Ramos (cell line): Measurements from ENCODE around the gene SPTLC1.
"Not testable (repeated sequence)": the region's sequence is repeated elsewhere in the genome, so short reads cannot be mapped to it uniquely, and the experiment has no call there.

Source experiments
- in situ Hi-C: fragments of 300-500 bp; cut with MboI; formaldehyde crosslinking; loops from one replicate; pipeline ENCODE4 v1.14.3; 2022; ENCODE audit warnings: low sequenced_read_pairs; ENCODE audit not compliant: unreplicated experiment

Gene SPTLC1

DNA sequence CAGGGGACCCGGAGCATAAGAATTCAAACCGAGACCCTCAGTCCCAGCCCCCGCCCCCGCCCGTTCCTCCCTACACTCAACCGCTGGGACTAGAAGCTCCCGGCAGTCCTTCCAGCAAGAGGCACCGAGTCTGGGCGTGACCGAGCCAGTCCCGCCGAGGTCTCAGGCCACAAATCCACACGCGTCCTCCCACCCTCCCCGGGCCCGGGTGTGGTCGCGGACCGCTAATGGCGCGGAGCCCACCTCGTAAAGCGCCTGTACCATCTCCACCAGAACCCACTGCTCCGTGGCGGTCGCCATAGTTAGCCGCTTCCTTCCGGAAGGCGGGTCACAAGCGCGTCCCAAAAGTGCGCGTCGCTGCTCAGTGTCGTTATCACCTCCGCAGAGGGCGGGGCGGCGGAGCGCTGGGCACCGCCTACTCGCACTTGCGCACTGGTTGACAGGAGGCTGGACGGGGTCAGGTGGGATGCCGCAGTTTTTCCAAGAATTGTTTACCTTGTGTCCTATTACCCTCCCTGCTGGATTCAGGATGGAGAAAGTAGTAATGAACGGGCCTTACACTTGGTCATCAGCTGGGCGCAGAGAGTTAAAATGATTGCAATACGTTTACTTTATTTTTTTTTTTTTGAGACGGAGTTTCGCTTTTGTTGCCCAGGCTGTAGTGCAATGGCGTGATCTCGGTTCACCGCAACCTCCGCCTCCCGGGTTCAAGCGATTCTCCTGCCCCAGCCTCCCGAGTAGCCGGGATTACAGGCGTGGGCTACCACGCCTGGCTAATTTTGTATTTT is at the start of gene SPTLC1:
Gene SPTLC1 (minus strand): TSS at position 343 of the 788 bp plus-strand sequence. CDS start 43 bp downstream, at position 300.
- in situ Hi-C loops, result no loop called here

DNA sequence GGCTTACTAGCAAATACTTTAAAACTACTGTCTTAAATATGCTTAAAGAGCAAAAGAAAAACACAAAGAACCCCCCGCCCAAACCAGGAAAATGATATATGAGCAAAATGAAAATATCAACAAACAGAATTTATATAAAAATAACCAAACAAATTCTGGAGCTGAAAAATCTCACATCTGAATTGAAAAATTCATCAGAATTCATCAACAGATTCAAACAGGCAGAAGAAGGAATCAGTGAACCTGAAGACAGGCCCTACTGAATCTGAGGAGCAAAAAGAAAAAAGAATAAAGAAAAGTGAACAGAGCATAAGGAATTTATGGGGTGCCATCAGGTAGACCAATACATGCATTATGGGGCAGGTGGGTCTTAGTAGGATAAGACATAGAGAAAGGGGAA is 49.8 kb upstream of the SPTLC1 start:
- in situ Hi-C loops, result no loop called here

DNA sequence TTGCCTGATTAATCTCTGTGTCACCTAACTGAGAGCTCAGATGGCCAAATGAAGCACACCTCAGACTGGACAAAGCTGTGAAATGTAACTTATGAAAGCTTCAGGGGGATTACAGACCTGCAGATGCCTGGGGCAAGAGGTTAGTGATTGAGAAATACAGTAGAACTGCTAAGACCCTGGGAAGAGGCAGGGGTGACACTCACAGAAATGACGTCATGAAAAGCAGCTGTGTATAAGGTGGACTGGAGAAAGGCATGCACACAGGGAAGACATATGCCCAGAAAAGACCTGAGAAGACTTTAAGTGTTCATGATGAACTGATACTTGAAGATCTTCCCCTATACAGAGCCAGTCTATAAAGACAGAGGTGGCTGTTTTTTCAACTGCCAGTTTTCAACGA is 49.3 kb upstream of the SPTLC1 start:
- in situ Hi-C loops, result no loop called here

GRCh38 chr9:92163276-92163675 is 48.1 kb upstream of the SPTLC1 start:
- in situ Hi-C loops, result no loop called here

DNA sequence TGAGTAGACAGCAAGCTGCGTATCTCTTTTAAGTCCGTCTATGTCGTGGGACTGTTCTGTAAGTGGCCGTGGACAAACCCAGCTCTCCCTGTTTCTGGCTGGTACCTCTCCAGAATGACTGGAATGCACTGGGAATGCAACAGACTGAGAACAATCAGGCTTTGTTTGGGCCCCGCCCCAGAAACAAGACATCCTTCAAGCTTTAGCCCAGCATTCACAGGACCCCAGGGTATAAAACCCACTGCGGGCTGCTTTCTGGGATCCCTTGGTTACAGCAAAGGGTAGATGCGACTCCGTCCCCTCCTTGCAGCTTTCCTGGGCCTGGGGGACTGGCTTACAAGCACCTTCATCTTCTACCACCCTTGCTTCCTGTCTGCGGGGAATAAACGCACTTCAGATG is 45.6 kb upstream of the SPTLC1 start:
- in situ Hi-C loops, result no loop called here

GRCh38 chr9:92159058-92159457 is 43.8 kb upstream of the SPTLC1 start:
- in situ Hi-C loops, result no loop called here

- in situ Hi-C loops, result no loop called here
Measured at GRCh38 chr9:92158097-92158601, 42.9 kb upstream of the SPTLC1 start.

- in situ Hi-C loops, result not testable (repeated sequence)
Measured at GRCh38 chr9:92155736-92156135, 40.5 kb upstream of the SPTLC1 start.

DNA sequence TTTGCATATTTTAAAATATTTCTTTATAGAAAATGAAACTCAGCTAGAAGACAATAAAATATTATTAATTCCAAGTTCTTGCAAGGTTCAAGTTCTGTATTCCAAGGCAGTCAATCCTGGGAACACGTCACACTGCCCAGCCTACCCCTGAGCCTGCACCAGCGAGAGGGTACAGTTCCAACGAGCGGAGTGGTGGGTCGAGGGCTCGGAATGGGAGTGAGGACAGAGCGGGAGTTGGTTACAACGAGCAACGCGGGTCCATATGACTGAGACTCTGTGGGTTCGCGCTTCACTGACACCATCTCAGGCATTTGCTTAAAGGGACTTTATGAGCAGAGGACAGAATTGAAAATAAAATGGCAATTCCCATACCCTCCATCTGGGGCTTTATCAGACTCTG is 40.0 kb upstream of the SPTLC1 start:
- in situ Hi-C loops, result no loop called here

- in situ Hi-C loops, result not testable (repeated sequence)
Measured at GRCh38 chr9:92153466-92154415, 38.5 kb upstream of the SPTLC1 start.

DNA sequence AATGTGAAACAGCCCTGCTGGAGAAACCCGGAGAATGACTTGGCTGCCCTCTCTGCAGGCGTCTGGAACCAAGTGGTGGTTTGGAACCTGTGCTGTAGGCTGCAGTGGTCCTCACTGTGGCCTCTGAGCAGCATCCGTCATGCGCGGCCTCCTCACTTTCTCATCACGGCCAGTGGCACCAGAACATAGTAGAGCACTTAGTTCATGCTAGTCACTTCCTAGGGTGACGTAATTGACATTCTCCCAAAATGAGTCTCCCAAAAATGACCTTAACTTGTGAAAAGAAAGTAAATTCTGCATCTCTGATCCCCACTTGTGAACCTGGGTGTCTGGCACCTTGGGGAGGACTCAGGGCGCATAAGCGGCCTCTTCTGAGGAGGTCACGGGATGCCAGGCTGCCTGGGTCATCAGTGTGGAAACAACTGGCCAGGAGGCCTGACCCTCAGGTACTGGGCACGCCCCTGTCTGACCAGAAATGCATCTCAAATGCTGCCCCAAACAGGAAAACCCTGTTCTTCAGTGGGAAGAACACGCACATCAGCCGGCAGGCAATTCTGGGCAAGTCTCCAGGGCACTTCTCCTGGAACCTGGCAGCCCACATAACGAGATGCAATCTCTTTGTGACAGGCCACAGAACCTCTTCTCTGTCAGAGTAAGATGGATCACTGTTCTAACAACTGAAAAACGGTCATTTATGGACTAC is 36.6 kb upstream of the SPTLC1 start:
- in situ Hi-C loops, result no loop called here

DNA sequence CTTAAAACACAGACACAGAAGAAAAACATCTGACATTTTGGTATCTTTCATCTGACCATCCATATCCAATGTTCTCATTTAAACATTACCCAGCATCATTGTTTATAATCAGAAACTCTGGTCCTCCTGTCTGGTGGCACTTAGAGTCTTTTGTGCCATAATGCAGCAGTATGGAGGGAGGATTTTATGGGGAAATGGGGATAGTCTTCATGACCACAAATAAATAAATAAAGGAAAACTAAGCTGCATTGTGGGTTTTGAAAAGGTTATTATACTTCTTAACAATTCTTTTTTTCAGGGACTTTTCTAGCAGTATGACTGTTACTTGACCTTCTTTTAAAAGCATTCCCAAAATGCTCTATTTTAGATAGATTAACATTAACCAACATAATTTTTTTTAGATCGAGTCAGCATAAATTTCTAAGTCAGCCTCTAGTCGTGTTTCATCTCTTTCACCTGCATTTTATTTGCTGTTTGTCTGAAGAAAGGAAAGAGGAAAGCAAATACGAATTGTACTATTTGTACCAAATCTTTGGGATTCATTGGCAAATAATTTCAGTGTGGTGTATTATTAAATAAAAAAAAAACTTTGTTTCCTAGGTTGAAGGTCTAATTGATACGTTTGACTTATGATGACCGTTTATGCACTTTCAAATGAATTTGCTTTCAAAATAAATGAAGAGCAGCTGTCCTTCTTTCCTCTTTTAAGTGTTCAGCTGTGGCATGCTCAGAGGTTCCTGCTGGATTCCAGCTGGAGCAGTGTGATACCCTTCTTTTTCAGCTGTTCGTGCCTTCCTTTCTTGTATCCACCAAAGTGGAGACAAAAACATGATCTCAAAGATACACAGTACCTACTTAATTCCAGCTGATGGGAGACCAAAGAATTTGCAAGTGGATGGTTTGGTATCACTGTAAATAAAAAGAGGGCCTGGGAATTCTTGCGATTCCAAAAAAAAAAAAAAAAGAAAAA is 35.6 kb upstream of the SPTLC1 start:
- in situ Hi-C loops, result not testable (repeated sequence)

GRCh38 chr9:92147852-92148180 is 32.6 kb upstream of the SPTLC1 start:
- in situ Hi-C loops, result no loop called here

DNA sequence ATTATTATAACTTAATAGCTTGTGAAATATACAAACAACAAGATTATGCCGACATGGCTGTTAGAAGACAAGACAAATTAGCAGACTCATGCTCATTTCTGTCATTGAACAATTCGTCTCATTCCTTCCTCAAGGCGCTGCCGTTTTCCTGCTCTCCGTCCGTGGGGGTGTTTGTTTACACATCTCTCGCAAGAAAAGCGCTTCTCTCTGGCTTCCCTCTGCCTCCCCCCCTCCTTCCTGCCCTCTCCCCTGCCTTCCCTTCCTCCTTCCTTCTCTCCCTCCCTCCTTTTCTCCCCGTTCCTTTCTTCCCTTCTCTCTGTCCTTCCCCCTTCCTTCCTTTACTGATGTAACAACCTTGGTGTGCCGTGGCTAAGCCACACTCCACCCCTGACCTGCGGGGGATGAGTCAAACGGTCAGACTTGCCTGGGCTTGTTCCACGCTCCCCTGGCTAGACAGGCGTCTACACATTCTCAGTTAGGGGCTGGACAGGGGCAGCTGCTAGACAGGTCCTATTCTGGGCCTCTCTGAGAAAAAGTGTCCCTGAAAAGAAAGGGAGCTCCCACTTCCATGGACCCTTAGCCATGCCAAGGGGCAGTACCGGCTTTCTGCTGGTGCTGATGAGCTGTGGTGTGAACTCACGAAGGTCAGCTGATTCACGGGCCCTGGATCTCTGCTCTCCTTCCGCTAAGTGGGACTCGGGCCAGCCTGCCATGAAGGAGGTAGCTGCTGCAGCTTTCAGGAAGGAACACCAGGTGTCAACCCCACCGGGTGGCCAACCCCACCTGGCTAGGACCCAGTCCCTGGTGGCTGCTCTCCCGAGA is 32.0 kb upstream of the SPTLC1 start:
- in situ Hi-C loops, result no loop called here

- in situ Hi-C loops, result no loop called here
Measured at GRCh38 chr9:92146610-92147009, 31.4 kb upstream of the SPTLC1 start.

DNA sequence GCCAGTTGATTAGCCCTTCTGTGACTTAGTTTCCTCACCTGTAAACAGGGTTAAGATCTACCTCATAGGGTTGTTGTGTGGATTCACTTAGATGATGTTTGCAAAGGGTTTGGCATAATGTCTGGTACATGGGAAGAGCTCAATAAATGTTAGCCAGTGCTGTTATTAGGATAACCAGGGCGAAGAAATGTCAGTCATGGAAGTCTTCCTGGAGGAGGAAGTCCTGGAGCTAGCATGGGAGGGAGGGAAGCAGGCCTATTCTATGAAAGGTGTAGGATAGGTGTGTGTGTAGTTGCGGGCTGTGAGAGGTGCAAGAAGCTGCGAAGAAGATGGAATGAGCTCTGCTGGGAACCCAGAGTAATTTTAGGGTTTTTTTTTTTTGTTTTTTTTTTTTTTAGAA is 30.6 kb upstream of the SPTLC1 start:
- in situ Hi-C loops, result not testable (repeated sequence)

DNA sequence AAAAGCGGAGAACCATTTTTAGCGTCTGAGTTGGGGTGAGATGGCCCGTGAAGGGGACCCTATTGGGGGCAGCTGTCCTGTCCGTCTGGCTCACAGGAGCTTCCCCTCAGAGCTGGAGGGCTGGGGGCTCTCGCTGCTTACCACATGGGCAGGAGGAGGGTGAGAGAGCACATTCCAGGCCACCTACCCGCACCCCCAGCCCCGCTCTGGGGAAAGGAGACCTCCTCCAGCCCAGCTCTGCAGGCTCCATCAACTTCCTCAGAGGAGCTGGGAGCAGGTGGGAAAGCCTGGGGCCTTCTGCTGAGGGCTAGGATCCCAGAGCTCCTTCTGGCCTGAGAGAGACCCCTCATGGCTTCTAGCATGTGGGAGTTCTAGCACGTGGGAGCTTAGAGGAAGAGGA is 27.1 kb upstream of the SPTLC1 start:
- in situ Hi-C loops, result no loop called here
